Stimulated activated CD4-positive, alpha-beta T cell treated with anti-CD3 and anti-CD28 coated beads, Interleukin-15, amount 100 ng/mL, for 1 hour (primary cell): ENCODE data around the gene PDLIM4.

Source experiments
- DNase-seq, 2 donors: peaks; one replicate each; pipeline ENCODE4 v3.0.0-alpha.2; 2020; ENCODE audit warnings: low read depth in 1 of 2, low spot score in 1 of 2

PDLIM4 gene

DNA sequence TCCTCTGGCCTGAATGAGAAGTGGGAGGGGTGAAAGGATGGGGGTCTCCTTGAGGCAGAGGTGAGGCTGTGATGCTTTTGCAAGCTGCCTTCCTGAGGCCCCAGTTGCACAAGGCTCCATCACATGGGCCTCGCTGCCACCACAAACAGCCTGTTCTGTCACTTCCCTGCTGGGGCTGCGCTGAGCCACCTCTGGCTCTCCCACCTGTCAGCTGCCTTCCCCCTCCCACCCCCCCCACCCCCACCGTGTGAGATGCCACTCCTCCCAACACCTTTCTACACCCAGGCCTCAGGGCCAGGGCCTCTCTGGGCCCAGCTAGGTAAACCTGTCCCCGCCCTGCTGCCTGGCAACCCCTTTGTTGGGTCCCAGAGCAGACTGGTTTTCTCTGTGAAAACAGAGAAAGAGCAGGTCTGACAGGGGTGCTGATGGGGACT lies 4.5 kb upstream of the PDLIM4 start:
- no peak for DNase-seq

DNA sequence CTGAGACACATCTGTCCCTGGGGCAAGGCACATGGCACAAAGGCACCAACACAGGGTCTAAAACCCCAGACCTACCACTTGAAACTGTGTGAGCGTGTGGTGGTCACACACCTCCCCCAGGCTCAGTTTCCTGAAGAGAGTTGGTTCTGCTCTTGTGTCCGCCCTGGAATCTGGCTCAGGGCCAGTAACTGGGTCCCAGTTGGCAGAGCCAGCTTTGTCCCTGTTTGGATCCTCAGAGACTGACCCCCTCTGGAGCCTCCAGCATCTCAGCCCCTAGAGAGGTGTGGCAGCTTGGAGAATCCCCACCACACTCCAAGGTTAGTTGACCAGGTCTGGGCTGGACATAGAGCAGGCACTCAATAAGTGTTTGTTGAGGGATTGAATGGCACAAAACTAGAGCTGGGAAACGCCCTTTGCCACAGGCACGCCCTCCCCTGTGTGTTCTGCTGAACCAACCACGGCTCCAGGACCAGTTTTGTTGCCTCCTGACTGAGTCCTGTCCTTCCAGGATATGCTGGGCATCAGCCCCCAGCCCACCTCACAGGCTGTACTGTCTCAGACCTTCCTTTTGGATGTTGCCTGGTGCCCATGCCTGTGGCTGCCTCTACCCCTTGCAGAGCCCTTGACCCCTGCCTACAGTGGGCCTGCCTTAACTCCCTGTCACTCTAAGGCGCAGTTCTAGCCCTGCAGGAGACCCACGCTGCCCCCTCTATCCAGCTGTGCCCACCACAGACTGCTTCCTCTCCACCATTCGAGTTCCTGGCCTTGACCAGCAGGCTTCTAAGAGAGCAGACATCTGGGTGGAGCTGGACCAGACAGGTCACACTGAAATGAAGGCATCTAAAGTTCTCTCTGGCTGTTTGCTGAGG lies 3.8 kb upstream of the PDLIM4 start:
- no peak for DNase-seq

DNA sequence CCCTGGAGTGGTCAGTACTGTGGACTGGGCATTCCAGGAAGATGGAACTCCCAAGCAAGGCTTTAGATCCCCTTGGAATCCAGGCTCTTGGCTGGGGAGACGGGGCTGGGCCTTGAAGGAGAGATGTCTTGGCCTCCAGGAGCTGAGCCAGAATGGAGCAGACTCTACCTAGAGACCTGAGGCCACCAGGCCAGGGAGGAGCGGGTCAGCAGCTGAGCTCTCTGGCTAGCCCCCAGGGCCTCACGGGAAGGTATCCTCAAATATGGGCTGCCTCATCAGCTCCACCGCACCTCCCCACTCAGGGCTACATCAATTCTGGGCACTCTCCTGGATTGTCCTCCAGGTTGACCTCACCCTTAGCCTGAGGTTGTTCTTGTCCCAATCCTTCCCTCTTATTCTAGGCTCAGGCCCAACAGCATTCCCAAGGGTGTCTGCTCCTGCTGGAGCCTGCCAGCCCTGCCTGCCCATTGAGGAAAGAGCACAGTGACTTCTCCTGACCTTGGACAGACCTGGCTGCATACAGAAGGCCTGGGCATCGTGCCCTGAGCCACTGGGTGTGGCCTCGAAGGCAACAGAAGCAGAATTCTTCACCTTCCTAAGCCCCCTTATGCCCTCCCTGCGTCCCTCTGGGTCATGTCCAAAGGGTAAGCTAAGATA lies 3.0 kb upstream of the PDLIM4 start:
- DNase-seq: no peak

DNA sequence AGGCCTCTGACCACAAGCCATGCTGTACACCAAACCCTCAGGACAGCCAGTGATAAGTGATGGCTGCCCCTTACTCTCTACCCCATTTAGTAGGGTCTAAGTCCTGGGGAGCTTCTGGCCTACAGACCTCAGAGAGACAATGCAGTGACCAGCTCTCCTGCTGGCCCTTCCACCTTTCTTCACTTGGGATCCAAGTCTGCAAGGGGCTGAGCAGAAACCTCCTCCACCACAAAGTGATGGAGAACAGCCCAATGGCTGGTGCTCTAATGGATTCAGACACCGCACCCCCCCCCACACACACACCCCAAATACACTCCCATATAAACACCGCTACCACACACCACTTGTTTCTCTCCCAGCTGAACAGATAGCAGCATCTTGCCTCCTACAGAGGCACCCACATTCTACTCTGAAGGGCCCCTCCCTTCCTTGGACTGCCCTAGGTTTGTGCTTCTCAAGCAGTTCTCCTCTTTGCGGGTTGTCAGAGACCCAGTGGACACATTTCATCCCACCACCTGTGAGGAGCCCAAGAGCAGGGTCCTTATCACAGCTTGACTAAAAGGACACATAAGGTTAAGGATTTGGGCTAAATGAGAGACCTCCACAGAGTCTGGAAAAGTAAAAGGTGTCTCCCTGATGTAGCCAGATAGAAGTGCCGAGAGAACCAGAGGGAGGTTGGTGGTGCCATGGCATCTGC lies 1.3 kb upstream of the PDLIM4 start:
- DNase-seq: no peak

DNA sequence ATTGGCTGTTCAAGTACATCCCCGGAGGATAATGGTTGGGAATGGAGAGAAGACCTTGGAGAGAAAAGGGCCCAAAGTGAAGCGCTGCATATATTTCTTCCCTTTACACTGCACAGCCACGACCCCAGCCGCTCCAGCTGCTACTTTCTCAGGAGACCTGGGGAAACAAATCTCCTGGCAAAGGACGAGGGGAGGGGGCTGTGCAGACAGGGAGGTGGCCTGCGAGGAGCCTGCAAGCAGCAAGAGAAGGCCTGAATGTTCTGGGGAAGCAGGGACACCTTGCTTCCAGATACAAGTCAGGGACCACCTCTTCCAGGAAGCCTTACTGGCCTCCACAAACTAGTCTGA lies 739 bp upstream of the PDLIM4 start:
- no peak for DNase-seq

DNA sequence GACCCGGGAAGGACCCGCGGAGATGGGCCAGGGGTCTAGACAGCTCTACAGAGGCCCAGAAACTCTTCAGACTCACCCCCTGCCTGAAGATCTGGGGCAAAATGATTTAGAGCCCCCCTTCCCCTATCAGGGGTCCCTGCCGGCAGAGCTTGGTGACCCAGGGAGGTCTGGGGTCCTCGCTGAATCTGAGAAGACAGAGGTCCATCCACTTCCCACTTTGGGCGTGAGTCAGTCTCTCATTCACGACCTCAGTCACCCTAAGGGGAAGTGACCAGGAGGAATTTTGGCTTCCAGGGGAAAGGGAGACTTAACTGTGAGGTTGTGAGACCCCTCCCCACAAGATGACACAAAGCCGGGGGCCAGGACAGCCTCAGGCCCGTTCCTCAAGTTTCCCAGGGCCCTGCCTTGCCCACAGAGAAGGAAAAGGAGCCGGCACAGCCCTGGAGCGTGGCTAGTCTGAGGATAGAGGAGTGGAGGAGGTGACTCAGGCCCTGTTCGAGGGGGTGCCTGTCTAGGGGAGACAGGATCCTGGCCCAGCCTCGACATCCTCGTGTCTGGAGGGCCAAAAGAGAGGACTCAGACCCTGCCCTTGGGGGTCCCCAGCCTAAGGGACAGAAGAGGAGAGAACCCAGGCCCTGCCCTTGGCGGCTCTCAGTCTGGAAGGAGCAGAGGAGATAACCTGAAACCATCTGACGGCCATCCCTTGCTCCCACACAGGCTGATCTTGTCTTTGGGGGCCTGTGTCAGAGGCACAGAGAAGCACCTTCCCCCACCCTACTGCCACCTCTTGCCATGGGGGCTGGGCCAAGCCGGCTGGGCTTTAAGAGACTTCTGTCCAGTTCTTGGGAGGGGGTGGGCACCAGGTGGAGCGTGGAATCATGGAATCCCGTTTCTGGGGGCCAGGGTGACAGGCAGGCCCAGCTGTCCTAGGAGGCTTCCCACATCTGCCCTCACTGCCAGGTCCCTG lies 889 bp downstream of the PDLIM4 start:
- DNase-seq: no peak

DNA sequence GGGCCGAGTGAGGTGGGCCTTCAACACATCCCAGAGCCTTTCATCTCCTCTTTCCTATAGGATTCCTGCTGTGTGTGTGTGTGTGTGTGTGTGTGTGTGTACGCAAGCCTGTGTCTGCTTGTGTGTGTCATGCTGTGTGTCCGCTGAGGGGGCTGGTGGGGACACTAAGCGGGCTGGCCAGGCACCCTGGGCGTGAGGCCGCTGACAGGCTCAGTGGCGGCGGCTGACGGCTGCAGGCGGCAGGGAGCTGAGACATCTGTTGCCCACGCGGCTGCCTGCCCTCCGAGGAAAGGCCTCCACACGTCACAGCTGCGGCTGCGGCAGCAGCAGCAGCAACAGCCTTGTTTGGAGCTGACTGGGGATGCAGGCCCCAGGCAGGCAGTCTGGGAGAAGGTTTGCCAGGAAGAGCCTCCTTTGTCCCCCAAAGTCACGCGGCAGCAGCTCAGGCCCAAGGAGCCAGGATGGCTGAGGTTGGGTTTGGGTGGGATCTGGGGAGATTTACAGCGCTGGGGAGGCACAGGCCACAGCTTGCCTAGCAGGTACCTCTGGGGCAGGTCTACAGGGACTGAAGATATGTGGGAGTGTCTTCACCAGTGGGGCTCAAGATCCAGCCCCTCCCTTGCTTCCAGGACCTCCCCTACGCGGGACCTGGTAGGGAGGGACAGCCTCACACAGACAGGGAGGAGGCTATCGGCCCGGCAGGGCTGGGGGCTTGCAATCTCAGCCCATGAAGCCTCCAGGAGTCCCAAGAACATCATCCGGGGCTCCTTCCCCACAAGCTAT lies 1.8 kb downstream of the PDLIM4 start:
- no peak for DNase-seq

DNA sequence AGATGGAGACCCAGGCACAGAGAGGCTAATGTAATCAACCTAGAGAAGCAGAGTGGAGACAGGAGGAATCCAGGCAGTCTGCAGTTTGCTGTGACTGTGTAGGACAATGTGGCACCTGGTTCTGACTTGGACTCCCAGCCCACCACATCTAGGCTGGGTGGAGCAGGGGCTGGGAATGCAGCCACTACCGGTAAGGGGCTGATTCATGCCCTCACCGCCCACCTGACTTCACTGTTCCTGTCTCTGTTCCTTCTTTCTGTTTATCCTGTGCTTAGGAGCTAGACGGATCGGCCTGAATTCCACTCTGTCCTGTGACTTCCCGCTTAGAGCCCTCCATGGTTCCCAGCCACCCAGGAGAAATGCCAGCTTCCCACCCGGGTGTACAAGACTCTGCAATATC lies 2.6 kb downstream of the PDLIM4 start:
- no peak for DNase-seq

DNA sequence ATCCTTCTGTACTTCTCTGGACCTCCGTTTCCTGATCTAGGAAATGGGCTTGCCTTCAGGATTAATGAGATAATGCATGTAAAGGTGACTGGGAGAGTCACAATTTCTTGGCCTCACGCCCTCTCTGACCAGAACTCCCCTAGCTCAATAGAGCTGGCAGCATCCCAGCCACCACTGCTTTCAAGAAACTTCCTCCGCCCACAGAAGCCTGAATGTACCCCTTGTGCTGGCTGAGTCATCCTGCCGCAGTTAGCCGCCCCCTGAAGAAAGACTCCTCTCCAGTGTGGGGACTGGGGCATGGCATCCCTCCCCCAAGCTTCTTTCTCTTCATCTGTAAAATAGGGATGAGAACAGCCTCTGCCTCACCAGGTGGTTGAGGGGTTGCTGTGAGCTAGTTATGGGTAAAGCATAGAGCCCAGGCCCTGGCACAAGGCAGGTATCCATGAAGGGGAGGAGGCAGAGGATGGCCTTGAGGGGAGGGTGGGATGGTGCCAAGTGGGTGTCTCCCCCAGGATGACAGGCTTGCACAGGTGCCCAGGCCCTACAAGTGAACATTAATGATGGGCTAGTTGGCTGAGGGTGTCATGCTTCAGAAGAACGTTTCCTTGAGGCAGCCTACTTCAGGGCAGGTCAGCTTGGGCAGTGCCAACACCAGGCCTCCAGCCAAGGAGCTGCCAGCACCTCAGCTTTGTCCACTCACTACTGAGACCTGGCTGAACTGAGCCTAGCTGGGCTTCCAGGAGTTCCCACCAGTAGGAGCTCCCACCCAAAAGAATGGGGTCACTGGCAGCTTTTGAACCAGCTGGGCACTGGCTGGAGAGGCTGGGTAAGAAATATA lies 3.4 kb downstream of the PDLIM4 start:
- DNase-seq: no peak

DNA sequence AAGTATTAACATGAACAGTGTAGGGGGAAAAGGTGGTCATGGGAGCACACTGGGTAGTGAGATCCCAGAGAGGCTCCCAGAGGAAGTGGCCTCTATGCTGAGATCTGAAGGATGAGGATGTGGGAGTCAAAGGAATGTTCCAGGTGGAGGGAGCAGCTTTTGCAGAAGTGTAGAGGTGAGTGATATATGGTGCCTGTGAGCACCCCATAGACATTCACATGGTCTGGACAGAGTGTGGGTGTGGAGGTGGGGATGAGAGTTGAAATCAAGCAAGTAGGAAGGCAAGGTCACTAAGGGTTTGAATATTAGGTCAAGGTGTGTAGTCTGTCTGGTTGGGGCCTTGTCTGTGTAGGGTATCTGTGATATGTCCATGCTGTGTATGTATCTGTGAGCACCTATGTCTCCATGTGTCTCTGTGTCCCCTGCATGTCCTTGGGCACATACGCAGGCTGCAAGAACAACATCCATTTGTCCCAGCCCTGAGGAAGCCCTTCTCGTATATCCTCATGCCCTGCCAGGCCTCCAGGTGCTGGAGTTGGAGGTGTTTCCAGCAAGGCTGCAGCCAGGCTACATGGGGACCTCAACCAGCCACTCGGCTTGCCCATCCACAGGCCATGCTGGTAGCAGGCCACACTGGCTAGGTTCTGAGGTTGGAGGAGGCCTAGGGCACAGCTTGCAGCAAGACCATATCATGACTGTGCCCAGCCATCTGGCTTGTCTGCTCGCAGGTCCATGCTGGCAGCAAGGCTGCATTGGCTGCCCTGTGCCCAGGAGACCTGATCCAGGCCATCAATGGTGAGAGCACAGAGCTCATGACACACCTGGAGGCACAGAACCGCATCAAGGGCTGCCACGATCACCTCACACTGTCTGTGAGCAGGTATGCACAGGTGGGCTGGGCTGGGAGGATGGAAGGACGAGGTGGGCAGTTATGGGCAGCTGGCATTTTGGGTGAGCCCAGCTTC lies 4.7 kb downstream of the PDLIM4 start:
- no peak for DNase-seq

DNA sequence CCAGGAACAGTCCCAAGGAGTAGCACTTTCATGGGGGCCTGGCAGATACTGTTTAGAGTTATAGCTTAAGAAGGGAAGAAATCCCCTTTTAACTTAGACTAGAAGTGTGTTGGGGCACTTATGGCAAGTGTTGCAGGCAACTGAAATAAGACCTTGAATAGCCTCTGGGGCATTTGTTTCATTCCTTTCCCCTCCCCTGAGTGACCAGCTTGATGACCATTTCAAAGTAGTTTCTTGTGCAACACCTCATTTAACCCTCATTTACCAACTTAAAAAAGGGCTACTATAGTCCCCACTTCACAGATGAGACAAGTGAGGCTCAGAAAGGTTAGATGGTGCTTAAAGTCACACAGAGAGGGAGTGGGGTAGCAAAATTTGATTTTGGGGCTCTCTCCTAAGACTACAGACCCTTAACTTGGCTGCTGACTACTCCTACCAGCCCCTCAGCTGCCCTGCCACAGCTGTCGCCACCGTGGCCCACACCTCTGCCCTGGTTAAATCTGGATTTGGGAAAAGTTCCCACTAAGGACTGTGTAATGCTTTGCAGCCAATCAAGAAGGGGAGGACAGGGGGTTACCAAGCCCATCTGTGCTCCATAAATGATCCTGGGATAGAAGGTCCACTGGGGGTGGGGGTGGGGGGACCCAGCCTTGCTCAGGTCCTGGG lies 5.5 kb downstream of the PDLIM4 start:
- DNase-seq: no peak

DNA sequence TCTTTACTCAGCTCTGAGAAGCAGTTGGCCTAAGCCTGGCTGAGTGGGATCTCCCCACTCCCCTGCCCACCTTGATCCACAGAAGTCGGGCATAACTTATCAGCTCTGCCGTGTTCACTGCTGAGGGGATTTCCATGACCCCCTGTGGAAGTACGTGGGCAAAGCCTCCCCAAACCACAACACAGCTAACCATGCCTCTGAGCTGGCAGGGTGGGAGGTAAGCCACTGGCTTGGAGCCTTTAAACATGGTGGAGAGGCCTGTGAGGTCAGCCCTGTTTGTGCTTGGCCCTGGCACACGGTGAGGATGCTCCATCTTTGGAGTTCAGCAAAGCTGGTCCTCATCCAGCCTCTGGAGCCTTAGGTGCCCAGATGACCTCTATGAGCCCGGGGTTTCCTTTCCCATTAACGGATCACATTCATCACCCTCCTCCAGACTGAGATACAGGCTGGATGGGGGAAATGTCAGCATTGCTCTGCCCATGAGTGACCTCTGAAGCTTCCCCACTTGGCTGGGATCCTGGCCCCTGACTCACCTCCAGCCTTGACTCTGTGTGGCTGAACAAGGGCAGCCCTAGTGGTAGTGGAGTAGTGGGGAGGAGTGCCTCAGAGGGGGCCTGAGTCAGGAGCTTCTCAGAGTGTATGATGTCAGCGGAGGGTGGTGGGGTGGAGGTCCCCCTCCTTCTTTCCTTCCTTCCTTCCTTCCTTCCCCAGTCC lies 6.2 kb downstream of the PDLIM4 start:
- DNase-seq: no peak

DNA sequence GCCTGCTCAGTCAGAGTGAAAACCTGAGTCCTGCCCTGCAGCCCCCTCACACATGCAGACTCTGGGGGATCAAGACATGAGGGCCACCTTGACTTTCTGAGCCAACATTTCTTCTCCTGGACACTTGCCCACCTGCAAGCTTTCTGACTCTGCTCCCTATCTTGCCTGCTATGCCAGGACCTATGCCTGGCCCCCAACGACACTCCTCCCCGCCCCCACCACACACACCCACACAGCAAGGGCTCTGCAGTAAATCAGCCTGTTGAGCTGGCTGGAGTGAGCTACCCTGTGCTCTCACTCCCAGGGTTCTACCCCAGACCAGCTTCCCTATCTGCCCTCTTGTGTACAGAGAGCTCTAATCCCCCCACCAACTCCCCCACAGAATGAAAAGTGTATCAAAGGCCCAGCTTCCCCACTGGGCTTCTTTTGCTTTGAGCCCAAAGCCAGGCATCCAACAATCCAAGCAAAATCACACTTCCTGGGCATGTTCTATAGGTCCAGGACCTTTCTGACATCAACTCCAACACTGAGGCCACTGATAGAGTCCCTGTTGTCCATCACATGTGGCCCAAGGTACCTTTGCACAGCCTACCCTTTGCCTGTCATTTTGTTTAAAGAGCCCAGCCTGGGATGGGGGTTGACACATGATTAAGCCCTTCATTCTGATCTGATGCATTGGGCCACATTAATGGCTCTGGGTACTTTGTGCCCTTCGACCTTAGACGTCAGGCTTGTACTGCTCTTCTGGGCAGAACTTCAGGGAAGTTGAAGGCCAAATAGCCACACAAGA lies 7.2 kb downstream of the PDLIM4 start:
- no peak for DNase-seq

DNA sequence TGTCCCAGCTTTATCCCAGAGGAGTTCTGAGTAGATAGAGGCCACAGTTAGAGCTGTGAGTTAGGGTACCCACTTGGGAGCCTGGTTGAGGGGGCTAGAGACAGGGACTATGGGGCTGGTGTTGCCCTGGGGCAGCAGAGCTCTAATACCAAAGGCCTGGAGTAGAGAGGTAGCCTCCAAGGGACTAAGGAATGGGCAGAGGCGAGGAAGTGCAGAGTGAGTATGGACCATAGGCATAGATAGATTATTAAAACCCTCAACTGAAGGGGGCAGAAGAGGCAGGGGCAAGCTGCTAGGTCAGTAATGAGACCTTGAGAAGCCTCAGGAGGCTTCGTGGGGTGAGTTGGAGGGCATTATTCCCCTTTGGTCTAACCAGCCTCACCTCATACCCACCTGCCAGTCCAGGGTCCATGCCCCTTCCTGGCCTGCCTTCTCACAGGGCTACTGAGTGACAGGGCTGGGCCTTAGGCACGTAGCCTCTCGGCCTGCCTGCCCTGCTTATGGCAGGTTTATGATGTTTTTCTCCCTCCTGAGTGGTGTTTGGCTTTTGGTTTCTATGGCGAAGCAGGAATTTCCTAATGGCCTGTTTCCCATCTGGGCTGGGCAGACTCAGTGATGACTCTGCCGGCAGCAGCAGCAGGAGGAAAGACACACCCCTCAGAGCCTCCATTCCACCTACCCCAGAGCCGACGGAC lies 8.0 kb downstream of the PDLIM4 start:
- no peak for DNase-seq

DNA sequence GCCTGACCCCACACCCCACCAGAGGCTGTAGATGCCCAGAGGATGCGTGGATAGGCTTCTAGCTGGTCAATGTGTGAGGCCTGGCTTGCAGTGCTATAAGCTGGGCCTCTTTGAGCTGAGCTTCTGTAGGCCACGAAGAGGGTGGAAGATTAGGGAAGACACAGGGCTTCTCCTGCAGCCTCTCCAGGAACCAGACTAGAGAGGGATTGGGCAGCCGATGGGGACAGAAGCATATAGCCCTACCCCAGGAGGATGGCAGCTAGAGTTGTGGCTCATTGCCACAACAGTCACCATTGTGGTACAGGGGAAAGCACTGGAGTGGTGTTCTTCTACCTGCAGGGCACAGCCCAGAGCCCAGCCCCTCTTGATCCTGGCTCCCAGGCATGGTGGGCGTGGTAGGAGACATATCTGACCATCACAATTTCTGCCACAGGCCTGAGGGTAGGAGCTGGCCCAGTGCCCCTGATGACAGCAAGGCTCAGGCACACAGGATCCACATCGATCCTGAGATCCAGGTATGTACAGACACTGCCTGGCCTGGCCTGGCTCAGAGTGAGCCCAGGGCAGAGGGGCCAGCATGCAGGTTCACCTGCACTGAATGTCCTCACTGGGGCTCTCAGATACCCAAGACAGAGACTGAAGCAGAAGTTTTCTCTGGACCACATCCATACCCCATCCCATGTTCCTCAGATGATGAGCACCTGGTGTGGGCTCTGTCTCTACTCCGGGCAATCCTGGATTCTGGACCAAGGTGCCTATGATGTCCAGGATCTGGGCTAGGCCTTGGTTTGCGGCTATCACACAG lies 8.7 kb downstream of the PDLIM4 start:
- DNase-seq: no peak
